Renal pelvis (tissue), 4 donors: ENCODE data around the gene BBX. TPM values are rescaled to one million over a fixed set of nuclear protein-coding genes. Genes with fewer than 3 reads are reported as not detected.
"Not testable (repeated sequence)": the region's sequence is repeated elsewhere in the genome, so short reads cannot be mapped to it uniquely, and the experiment has no call there.

Source experiments
- DNase-seq: peaks from one replicate; pipeline ENCODE4 v3.0.0-alpha.2; 2013
- polyA plus RNA-seq, 3 donors: library from polyadenylated mRNA; unstranded; fragments of 120-200 nt; gene quantifications; one replicate each; pipeline ENCODE4 v1.2.1, GENCODE V29; 2013; ENCODE audit not compliant: insufficient read length in 3 of 3

BBX gene
- polyA plus RNA-seq, 3 donors = 64.8 to 67.1 (median 65.2) TPM

DNA sequence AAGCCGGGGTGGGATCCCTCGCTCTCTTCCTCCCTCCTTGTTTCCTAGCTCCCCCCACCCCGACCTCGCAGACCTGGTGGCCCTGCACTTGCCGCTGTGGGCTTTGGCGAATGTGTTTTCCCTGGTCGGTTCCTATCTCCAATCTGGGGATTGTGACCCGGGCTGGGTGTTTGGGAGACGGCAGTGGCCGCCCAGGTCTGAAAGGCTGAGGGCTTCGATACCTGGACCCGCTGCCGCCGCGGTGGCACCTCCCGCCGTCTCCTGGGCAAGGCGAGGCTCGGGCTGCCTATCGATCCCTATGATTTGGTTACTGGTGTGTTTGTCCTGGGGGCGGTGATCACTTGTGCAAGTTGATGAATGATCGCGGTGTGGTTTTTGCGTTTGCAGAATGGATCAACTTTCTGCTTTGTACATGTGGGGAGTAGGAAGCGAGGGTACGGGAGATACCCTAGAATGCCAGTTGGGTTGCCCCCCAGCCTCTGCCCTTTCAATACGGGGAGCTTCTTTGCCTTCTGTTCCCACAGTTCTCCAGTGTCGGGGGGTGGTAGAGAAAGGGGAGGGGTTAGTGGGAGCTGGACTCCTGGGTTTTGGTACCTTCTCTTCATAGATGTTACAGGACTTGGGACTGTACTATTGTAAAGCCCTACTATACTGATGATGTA, 3.0 kb downstream of the BBX start:
- peak; percentile 33 for DNase-seq

DNA sequence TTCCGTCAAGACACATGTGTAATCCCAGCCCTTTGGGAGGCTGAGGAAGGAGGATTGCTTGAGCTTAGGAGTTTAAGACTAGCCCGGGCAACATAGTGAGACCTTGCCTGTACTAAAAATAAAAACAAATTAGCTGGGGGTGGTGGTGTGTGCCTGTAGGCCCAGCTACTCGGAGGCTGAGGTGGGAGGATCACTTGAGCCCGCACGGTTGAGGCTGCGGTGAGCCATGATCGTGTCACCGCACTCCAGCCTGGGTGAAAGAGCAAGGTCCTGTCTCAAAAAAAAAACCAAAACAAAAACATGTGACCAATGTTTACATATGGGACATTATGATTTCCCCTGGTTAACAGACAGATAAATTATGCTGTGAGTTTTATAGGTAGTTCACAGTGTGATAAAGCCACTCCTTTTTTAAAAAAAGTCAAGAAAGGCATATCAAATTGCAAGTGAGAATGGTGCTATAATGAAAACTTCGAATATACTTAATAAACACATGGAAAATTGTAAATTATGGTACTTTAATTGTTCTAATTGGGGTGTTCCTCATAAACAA, 9.2 kb downstream of the BBX start:
- DNase-seq = no peak

DNA sequence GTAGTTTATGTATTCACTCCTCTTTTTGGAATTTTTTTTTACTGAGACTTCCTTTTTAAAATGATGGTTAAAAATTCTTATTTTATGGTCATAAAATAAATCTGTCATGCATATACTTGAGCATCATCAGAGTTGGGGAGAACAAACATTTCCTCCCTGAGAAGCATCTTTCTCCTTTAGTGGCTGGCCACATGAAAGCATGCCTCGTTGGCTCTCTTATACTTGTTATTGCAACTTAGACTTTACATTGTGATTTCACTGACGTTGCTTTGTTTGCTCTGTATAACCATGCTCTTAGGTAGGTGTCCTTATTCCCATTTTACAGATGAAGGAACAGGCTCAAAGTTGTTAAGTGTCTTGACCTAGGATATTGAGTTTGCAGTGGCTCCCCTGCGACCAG, 18.1 kb downstream of the BBX start:
- no peak for DNase-seq

DNA sequence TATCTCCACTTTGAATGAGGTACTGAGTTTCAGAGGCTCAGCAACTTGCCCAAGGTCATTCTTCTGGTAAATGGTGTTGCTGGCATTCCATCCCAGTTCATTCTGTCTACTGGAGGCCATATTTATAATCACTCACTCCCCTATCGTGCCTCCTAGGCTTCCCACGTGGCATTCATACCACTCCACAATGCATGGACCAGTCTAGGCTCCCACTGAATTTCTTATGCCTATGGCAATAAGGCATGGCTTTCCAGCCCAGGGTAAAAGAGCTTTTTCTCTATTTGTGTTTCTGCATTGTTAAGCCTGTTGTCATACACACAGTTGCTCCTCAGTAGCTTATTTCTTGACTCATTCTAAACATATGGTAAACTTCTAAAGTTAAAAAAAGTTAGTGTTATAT, 19.9 kb downstream of the BBX start:
- no peak for DNase-seq

DNA sequence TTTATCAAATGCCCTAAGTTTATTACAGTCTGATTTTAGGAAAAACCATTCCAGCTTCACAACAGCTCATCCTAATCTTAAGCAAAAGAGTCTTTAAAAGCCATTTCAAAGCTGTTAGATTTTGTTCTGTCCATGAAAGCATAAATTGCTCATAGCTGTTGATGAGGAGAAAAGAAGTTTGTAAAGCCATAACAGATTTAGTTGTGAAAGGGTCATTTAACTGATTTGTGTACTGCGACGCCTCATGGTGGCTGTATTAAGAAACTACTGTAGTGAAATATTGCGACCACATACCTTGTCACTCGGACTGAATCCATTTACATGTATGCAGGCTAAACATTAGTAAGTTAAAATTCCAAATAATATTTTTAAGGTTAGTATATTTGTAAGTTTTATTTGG, 20.9 kb downstream of the BBX start:
- DNase-seq = no peak

DNA sequence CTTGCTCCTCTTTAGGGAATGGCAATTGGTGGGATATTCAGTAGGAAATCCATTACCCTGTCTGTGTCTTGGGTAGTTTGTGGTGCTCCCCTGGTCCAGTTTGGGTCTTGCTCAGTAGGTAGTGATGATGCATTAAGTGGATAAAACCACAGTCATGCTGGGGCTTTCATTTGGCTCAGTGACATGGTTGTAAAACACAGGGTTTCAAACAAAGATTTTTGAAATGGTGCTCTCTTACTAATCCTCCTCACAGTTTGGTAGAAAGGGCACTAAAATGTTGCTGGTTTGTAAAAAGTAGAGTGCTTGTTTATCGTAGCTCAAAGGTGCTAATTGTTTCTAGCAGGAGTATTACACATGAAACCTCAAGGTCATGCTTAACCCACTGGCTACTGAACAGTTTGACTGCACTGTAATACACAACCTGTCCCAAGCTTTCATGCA, 22.9 kb downstream of the BBX start:
- DNase-seq = no peak

DNA sequence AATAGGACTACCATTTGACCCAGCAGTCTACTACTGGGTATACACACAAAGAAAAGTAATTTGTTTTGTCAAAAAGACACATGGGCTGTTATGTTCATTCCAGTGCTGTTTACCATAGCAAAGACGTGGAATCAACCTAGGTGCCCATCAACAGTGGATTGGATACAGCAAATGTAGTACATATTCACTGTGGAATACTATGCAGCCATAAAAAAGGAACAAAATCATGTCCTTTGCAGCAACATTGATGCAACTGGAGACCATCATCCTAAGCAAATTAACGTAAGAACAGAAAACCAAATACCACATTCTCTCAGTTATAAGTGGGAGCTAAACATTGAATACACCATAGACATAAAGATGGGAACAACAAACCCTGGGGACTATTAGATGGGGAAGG, 25.8 kb downstream of the BBX start:
- DNase-seq = no peak

DNA sequence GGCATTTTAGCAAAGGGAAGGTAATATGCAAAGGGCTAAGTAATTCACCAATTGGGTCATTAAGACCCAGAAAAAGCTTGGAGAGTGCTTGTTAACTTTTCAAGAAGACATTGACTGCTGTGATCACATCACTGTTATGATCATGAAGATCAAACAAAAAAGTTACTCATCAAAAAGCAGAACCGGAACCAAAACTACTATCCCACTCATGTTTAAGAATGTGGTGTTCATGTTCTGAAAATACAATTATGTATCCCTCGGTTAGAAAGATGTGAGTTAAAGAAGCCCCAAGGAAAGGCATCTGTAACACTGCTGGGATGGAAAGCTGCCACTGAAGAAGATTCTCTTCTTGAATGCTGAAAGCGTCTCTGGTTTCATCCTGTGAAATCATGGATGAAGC, 32.6 kb downstream of the BBX start:
- DNase-seq = no peak

DNA sequence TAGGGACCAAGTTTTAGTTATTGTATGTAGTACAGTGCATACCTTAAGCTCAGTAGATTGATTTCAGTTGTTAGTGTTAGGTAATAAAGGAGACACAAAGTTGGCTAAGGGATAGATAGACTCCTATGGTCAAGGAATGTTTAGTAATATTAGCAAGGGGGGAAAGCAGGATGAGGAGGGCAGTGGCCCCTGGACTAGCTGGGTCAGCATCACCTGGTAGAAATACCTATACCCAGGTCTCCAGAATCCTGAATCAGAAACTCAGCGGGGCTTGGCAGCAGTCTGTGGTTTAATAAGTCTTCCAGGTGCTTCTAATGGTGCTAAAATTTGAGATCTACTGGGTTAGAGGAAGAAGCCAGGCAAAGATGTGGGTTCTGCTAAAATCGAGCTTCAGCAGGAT, 35.0 kb downstream of the BBX start:
- DNase-seq = no peak

DNA sequence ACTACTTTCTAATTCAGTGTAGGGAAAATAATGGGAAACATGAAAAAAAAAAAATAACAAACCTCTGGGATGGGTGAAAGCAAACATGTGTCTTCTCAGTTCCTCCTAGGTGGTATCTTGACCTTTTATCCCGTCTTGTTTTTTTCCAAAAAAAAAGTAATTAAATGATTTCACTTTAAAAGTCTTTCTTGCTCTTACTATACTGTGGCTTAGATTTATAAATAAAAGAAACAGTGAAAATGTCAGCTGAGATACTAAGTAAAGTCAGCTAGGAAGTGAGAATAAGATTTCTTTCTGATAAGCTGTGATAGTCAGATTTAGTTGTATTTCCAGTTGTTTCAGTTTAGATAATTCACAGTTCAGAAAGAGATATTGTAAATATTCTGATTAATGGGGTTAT, 37.4 kb downstream of the BBX start:
- DNase-seq = no peak

DNA sequence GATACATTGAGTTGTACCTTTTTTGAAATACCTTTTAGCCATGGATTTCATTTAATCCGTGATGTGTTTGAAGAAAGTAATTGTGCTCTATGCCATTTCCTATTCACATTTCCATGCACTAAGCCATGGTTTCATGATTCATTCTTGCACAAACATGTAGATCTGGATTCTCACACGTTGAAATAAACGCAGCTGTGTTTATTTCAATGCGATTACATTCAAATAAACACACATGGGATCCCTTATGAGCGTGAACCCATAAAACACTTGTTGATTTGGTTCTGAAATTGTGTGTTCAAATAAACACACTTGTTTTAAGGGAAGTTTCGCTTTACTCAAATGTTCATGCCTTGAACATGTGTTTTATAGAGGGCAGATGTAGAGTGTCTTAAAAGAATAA, 39.2 kb downstream of the BBX start:
- DNase-seq = no peak

DNA sequence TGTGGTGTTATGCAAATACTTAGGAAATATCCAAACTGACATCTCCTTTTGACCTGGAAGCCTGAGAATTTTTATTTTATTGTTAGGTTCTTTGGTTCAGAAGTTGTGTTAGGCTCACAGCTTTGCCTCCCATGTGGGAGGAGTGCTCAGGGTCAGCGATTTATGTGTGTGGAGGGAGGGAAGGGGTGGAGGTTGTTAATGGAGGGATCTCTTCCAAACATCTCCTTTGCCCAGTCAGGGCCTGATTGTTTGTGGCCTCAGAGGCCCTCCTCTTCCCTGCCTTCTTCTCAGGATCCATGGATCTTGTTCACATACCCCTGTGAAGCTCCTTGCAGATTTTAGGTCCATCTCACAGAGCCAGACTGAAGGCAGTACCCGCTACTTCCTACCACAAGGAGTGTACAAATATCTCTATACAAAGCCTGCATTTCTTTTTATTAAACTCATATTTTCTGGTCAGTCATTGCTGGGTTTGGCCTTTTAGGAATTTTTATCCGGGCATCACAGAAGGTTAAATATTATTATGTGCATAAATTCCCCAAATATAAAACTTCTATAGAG, 40.3 kb downstream of the BBX start:
- DNase-seq = peak; percentile 23

DNA sequence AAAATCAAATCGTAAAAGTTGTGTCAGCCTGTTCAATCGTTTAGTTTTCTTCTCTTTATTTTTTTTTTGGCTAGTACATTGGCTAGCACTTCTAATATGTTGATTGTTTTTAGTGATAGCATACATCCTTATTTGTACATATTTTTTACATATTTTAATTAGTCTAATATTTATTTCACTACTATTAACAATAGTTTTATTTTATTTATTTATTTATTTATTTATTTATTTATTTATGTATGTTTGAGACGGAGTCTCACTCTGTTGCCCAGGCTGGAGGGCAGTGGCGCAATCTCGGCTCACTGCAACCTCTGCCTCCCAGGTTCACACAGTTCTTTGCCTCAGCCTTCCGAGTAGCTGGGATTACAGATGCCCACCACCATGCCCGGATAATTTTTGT, 42.5 kb downstream of the BBX start:
- DNase-seq = not testable (repeated sequence)

DNA sequence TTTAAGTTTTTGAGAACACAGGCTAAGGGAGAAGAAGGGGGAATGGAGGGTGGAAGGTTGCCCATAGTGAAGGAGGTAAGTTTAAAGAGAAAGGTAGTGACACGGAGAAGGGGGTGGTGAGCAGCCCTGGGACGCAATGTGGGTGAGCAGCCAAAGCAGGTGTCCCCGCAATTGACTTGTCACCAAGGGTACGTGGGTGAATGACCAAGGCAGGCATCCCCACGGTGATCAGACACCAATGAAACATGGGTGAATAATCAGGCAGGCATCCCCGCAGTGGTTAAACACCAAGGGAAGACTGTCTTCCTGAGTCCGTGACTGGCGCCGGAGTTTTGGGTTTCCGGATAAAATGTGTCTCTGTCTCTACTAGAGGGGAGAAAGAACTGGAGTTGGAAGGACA, 48.3 kb downstream of the BBX start:
- DNase-seq = not testable (repeated sequence)

DNA sequence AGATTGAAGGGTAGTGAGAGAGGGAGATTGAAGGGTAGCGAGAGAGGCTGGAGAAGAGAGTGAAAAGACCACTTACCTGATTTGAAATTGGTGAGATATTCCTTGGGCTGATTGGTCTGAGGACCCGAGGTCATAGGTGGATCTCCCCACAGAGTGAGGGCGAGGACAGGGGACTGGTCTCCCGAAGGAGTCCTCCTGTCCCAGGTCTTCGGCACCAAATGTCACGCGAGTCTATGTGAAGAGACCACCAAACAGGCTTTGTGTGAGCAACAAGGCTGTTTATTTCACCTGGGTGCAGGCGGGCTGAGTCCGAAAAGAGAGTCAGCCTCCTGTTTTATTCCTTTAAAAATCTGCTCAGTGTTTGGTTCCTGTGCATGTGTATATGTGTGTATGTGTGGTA, 48.7 kb downstream of the BBX start:
- DNase-seq = not testable (repeated sequence)

DNA sequence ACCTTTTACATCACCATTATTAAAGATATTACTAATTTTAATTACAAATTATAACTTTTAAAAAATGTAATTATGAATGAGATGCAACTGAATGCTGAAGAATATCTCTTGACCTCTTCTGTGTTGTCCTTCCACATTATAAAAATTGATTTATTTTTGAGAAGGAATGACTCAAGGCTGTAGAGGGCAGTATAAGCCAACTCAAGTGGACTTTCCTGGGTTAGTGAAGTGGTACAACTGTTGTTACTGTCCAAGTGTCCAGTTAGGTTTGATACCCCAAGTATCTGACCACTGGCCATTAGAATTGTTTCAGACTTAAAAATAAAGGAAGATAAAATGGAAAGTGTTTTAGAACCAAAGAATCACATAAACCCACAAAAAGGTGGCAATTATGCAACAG, 51.9 kb downstream of the BBX start:
- peak; percentile 29 for DNase-seq

DNA sequence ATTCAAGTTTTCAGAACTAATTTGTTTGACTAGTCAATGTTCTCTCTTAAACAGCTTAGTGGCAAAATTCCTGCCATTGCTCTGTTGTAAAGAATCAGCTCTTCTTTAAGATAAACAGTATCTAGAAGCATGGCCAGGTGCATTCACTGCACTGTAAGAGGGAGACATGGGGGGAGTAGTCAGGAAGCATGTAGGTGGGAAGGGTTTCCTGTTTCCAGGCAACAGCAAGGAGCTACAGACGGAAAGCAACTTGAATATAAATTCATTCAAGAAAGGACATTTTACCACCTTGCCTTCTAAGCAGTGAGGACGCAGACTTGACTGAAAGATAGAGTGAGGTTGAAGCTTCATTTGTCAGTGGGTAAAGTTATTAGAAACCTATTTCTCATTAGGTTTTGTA, 55.3 kb downstream of the BBX start:
- DNase-seq = no peak

DNA sequence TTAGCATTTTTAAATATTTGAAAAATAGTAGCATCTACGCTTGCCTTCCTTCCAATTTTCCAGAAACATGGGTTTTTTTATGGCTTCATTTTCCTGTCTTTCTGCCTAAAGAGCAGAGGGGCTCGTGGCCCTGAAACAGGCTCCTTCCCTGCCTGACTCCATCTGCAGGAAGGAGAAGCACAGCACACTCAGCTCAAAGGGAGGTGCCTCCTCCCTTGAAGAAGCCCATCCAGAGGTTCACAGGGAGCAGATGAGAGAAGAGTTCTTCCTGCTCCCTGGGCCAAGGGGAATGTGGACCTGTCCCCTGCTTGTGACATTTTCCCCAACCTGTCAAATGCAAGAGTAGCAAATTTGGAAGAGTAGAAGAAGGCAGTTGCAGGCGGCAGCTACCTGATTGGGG, 55.8 kb downstream of the BBX start:
- DNase-seq = no peak

DNA sequence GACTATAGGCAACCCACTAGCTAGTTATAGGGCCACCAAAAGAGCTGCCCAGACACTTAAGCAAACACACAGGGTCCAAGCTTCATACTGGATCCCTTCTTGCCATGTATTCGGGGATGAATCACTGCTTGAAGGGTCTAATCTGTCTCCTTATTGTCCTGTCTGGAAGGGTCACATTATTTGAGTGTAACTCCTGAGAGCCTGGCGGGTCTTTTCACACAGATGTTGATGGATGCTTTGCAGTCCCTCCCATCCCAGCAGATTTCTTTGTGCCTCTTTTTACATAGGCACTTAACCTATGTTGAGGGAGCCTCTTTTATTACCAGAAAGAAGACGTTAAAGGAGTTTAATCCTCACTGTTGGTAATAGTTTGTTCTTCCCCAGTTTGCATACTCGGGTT, 56.6 kb downstream of the BBX start:
- DNase-seq = no peak

DNA sequence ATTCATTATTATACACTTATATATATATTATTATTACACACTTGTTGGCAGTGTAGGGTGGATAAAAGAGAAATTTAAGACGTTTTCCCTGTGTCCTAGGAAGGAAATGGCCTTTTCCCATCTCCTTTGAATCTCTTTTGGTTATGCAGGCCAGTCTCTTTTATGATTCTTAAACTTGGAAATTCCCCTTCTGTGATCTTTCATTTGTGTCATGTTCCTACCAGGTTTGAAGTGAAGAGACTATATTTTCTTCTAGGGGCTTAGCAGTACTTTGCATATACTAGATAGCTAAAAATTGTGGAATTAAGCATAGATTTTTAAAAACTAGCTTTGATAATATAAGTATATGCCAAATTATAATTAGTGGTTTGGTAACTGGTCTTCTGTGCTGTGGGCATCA, 58.5 kb downstream of the BBX start:
- DNase-seq = no peak

DNA sequence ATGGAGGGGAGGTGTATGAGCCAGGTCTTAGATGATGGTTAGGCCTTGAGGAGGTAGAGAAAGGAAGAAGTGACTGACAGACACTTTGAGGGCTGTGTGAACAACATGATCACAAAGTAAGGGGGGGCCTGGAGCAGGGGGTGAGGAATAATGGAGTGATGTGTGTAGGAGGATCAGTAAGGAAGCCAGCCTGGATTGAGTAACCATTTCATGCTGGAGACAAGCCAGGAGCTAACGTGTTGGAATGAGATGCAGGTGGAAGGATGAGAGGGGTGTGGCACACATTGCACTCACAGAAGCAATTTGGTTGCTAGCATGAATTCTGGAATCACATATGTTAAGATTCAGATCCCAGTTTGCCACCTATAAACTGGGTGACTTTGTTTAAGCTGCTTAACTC, 65.5 kb downstream of the BBX start:
- no peak for DNase-seq

DNA sequence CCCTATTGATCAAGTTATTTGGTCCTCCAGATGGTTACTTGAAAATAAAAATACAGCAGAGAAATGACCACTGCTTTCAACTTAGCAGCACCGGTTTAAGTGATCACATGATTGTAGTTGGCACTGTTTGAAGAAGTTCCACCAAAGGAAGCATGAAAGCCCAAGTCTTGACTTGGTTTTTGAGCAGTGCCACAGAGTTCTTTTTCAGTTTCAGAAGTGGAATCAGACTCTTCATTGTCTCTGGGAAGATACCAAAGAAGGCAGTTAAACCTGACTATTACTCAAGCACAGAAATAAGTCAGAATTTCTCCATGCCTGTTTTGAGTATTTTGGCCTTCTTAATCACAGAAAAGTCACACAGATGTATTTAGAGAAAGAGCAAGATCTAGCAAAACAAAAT, 66.7 kb downstream of the BBX start:
- no peak for DNase-seq

DNA sequence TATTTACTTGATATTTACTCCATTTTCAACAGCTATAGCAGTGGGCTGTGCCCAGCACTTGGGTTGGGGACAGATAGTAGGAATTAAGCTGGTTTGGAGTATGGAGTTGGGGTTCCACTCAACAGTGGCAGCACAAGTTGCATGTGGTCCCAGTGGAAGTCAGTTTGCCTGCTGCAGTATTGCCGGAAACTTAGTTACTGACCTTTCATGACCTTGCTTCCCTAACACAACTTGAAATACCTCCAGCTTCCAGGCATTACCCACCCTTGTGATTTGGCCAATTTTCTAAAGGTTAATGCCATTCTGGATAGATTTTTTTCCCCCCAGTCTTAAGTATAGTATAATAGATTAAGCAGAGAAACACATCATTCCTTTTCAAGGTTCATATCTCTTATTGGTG, 68.0 kb downstream of the BBX start:
- DNase-seq = no peak

DNA sequence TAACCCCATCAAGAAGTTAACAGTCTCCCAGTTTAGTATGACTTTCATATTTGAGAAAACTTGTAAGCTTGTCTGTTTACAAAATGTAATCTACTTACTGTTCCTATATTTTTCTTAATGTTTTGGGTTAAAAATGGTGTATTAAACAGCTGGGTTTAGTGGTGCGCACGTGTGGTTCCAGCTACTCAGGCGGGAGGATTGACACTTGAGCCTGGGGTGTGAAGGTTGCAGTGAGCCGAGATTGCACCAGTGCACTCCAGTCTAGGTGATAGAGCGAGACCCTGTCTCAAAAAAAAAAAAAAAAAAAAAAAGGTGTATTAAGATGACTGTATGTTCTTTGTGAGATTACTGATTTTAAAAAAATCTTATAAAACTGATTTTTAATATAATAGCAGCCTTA, 69.3 kb downstream of the BBX start:
- DNase-seq = no peak
